Epithelial cell of esophagus (primary cell): ENCODE measurements around the gene PIGU.
"Not testable (repeated sequence)": the region's sequence is repeated elsewhere in the genome, so short reads cannot be mapped to it uniquely, and the experiment has no call there.

Source experiments
- DNase-seq: peaks from one replicate; pipeline ENCODE4 v3.0.0; 2010; ENCODE audit warnings: low read depth
- H3K4me3 ChIP-seq: 2 replicates; pipeline ENCODE4 v1.5.1; 2011; ENCODE audit warnings: mild to moderate bottlenecking, low read length, control low read depth
- CTCF ChIP-seq: IDR thresholded peaks from 2 replicates; pipeline ENCODE4 v1.5.1; 2011; ENCODE audit warnings: low read depth, mild to moderate bottlenecking, low read length, control low read depth, inconsistent platforms; ENCODE audit not compliant: insufficient read depth; ENCODE audit errors: missing control alignments

Gene PIGU

GRCh38 chr20:34715384-34715783, 38.5 kb upstream of the PIGU start:
- DNase-seq: peak; percentile 43
- no peak for TF ChIP-seq CTCF
- H3K4me3 ChIP-seq: no peak overlapping the region

GRCh38 chr20:34713944-34714515, 37.1 kb upstream of the PIGU start:
- not testable (repeated sequence) for DNase-seq, H3K4me3 ChIP-seq

- peak; percentile 97 for DNase-seq
- no peak for TF ChIP-seq CTCF
- H3K4me3 ChIP-seq: no peak overlapping the region
Measured at GRCh38 chr20:34713194-34713943, 36.5 kb upstream of the PIGU start.

GRCh38 chr20:34712525-34713192, 35.8 kb upstream of the PIGU start:
- DNase-seq: no peak
- H3K4me3 ChIP-seq: no peak overlapping the region
- no peak for TF ChIP-seq CTCF

GRCh38 chr20:34711813-34712430, 35.0 kb upstream of the PIGU start:
- no peak overlapping the region for H3K4me3 ChIP-seq
- DNase-seq: no peak
- TF ChIP-seq CTCF: no peak

- DNase-seq: no peak
- no peak for TF ChIP-seq CTCF
- no peak overlapping the region for H3K4me3 ChIP-seq
Measured at GRCh38 chr20:34710861-34711574, 34.1 kb upstream of the PIGU start.

GRCh38 chr20:34710568-34710839, 33.6 kb upstream of the PIGU start:
- TF ChIP-seq CTCF: no peak
- no peak for DNase-seq
- H3K4me3 ChIP-seq: peak overlapping the region; percentile 40
